T follicular helper cell (primary cell): ENCODE measurements around the gene DNMT3L.
"Not testable (repeated sequence)": the region's sequence is repeated elsewhere in the genome, so short reads cannot be mapped to it uniquely, and the experiment has no call there.

Experiments
- DNase-seq: peaks from one replicate; pipeline ENCODE4 v3.0.0-alpha.2; 2020; ENCODE audit warnings: low read depth

DNMT3L gene

DNA sequence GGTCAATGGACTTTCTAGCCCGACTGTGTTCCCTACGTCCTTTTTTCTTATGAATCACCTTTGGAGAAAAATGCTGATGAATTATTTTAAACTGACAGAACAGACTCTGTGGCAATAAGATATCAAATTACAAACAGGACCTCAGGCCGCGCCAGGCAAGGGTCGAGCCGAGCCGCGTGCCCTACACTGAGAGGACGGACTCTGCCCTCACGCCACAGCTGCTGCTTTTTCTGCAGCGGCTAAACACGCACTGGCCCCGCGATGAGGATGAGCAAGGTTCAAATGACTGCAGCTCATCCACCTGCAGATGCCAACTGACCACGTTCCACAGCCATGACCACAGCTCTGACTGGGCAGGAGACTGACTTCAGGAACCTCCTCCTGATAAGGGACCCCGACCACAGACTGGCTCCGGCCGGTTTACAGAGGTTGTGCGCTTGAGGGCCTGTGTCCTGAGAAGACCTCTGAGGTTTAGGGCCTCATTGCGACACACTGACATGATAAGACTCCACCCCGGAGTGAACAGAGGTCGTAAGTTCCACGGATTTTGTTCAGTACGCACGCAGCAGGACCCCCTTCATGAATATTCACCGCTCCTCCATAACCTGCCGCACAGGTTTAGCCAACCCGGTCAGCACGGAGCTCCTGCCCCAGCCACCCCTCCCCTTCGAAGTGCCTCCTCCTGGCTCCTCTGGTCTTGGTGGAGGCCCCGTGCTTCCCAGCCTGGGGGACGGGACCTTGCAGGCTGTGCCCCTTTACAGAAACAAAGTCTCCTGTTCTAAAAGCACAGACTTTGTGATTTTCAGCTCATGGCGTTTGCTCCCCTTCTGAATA, 12.3 kb downstream of the DNMT3L start:
- DNase-seq, result not testable (repeated sequence)

DNA sequence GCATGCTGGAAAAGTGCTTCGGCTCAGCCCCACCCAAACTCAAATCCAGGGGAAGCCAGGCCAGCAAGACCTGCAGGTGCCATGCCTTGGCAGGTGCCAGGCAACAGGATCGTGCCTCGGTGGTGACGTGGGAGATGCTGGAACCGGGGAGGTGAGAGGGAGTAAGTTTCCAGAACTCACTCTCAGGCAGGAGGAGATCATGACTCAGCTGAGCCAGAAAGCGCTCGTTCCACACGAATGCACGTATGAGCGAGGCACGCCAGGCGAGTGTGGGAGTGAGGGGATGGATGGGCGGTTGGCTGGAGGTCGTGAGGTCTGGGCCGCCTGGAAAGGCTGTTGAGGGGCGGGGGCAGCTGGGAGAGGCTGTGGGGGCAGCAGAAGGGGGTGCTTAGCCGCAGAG, 13.8 kb downstream of the DNMT3L start:
- not testable (repeated sequence) for DNase-seq

DNA sequence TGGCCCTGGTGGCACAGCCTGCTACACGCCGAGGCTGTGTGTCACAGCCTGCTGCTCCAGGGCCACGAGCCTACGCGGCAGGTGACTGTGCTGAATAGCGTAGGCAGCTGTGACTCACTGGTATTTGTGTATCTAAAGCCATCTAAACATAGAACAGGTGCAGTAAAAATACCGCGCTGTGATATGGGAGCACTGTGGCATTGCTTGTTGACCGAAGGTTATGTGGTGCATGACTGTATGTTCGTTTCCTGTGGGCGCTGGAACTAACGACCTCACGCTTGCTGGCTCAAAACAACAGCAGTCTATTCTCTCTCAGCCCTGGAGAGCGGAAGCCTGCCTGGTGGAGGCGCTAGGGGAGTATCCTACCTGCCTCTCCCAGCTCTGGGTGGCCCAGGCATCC, 17.7 kb downstream of the DNMT3L start:
- not testable (repeated sequence) for DNase-seq

DNA sequence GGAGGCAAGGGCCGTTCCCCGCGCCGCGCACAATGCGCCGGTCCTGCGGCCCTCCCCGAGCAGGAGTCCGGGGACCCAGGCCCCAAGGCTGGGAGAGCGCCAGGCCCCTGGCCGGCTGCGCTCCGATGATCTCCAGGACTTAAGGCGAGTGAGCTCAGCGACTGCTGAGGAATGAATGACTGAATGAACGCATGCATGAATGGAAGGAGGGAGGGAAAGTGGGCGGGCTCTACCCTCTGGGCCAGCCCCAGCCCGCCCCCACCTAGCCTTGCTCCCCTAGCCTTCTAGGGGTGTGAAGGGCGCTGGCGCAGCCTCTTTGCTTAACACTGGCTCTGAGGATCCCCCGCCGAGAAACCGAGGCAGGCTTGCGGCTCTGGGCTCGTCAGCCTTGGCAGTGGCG, 20.4 kb downstream of the DNMT3L start:
- DNase-seq, result not testable (repeated sequence)

DNA sequence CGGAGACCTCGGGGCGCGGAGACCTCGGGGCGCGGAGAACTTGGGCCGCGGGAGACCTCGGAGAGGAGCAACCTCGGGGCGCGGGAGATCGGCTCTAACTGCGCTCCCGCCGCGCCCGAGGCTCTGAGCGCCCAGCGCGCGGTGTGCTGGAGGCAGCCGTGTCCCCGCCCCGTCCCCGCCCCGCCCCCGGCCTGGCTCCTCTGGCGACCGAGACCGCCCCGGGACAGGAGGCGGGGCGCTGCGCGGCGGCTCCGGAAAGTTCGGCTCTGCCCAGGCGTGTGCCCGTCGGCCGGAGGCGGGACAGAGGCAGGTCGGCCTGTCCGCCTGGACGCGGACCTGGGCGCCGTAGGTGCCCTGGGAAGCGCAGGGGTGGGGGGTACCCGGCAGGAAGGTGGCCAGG, 20.9 kb downstream of the DNMT3L start, which contains the start of gene ICOSLG:
Gene ICOSLG (minus strand): TSS at position 102 of the 400 bp plus-strand sequence. CDS start 126 bp downstream, outside the sequence.
- DNase-seq, result not testable (repeated sequence)

DNA sequence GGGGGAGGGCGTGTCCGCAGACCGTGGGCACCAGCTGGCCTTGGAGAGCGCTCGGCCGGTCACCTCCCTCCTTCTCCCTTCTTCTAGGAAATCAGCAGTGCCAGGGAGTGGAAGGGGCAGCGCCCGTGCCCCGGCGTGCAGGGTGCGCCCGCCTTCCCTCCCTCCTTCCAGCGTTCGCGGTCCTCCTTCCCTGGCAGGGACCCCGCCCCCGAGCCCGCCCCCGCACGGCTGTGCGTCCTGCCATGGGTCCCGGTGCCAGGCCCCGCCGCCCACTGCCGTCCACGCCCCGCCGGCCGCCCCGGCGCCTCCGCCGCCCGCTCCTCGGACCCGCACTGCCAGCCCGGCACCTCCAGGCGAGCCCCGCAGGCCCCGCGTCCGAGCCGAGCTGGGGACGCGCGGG, 21.3 kb downstream of the DNMT3L start:
- DNase-seq, result not testable (repeated sequence)

DNA sequence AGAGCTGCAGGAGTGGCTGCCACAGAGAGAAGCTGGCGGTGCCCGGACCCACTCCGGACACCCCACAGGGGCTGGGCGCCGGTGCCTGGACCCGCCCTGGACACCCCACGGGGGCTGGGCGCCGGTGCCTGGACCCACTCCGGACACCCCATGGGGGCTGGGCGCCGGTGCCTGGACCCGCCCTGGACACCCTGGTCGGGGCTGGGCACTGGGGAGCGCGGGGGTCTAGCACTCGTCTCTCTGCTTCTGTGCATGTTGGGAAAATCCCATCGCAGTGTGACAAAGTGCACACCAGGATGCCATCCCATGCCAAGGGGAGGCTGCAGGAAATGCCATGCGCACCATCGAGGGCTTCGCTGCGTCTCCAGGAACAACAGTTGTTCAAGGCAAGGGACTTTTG, 32.1 kb downstream of the DNMT3L start:
- DNase-seq, result not testable (repeated sequence)

DNA sequence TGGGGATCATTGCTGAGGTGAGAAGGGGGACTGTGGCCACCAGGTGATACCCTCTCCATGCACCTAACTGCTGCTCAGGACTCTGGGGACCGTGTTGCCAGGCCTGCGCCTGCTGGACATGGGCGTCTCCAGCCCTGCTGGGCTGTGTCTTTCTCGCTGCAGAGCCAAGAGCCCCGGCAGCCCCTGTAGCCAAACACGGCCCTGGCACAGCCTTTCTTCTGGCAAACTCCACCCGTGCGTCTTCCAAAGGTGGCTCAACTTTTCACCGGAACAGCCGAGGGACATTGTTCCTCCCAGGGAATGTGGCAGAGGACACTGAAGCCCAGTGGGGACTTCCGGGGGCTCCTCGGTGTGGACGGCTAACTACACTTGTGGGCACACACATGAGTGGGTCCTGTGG, 33.6 kb downstream of the DNMT3L start:
- not testable (repeated sequence) for DNase-seq

DNA sequence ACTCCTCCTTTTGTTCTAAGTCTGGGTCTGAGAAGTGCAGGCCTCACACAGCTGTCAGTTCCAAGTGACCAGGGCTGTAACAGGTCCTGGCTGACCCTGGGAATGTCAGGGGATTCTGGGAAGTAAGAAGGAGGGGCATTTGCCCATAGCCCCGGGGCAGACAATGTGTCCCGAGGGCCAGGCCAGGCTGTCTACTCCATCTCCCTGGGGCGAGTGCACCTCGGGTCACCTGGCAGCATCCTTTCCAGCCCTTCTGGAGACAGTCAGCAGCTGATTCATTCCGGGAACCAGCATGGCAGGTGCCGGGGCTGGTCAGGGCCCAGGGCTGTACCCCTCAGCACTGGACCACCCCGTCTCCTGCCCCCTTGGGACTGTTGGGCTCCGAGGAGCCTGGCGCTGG, 34.1 kb downstream of the DNMT3L start:
- DNase-seq, result not testable (repeated sequence)

DNA sequence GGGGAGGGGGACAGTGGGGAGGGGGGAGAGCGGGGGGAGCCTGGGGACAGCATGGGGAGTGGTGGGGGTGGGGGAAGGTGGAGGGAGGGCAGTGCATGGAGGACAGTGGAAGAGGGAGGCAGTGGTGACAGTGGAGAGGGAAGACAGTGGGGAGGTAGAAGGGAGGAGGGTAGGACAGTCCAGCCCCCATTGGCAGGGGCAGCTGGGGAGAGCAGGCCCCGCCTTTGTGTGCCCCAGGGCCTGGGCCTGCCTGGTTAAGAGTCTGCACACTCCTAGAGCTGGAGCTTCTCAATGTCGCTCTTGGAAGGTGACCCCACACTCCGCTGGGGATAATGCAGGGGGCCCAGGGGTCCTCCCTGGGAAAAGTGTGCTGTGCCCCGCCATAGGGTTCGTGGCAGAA, 36.1 kb downstream of the DNMT3L start:
- DNase-seq, result not testable (repeated sequence)

DNA sequence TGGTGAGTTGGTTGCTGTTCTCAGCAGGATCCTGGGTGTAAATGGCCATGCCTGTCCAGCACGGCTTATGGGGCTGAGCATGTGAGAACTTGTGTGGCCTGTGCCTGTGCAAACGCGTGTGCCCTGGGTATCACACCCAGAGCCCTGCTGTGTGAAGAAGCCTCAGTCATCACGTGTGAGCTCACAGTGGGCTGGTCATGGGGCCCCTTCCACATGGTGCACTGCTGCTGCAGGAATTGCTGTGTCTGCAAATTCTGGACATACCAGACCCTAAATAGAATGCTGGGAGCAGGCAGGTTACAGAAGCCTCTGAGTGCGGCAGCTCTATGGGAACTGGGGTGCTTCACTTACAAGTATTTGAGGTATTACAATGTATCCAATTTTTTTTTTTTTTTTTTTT, 38.4 kb downstream of the DNMT3L start:
- not testable (repeated sequence) for DNase-seq

DNA sequence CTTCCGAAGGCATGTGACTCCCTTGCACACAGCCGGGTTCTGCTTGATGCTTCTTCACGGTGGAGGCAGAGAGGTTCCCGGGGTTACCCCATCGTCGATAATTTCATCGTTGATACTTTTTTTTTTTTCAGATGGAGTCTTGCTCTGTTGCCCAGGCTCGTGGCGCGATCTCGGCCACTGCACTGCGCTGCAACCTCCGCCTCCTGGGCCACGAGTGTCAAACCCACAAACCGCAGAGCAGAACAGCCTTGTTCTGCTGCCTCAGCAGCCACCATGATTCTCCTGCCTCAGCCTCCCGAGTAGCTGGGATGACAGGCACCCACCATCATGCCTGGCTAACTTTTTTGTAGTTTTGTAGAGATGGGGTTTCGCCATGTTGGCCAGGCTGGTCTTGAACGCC, 41.0 kb downstream of the DNMT3L start:
- not testable (repeated sequence) for DNase-seq

DNA sequence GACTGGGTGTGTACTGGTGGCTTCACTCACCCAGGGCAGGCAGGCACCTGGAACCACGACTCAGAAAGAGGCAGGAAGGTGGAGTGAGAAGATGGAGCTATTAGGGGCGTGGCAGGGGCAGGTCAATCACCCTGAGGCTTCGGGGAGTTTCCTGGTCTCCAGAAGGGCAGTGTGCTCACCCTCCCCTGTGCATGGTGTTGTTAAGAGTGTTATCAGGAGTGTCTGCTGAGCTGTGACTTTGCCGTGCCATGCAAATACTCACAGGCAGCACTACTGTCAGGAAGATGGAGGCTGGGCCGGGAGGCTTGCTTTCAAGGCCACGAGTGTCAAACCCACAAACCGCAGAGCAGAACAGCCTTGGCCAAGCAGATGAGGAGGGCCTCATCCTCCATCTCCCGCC, 43.2 kb downstream of the DNMT3L start:
- not testable (repeated sequence) for DNase-seq

DNA sequence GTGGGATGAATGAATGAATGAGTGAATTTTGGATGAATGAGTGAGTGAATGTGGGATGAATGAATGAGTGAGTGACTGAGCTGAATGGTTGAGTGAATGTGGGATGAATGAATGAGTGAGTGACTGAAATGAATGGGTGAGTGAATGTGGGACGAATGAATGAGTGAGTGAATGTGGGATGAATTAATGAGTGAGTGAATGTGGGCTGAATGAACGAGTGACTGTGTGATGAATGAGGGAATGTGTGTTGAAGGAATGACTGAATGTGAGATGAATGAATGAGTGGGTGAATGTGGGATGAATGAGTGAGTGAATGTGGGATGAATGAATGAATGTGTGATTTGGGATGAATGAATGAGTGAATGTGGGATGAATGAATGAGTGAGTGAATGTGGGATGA, 49.7 kb downstream of the DNMT3L start:
- DNase-seq, result not testable (repeated sequence)

DNA sequence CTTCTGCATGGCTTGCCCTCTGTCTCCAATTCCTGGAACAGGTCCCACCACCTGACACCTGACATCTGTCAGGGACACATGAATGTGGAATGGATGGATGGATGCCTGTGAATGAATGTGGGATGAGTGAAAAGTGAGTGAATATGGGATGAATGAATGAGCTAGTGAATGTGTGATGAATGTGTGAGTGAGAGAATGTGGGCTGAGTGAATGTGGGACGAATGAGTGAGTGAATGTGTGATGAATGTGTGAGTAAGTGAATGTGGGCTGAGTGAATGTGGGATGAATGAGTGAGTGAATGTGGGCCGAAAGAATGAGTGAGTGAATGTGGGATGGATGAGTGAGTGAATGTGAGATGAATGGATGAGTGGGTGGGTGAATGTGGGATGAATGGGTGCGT, 50.1 kb downstream of the DNMT3L start:
- not testable (repeated sequence) for DNase-seq

DNA sequence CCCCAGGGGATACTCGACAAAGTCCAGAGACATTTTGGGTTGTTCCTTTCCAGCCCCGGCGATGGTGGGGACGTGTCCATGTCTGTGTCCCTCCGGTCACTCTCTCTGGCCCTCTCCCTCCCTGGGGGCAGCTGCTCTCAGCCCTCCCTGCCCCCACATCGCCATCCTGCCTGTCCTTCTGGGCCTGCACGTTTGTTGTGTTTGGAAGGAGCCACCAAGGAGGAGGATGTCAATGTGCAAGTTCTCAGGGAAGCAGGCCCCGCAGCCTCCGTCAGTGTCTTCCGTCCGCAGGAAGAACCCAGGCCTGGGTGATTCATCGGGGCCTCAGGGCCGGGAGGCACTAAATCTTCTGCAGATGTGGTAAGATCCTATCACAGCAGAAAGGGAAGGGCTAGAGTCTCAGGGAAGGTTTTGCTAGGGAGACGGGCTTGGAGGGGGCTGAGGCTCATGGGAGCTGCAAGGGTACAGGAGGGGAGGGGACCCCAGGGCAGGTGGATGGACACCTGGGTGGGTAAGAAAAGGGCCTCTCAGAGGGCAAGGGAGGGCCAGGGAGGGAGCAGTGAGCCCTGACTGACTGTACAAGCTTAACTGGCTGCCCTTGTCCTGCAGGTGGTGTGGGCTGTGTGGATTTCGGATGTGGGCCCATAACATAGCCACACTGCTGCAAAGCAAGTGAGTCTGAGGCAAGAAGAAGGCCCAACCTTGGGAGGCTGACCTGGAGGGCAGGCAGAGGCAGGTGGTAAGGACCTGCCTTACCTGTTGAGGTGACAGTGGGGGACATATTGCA, 53.6 kb downstream of the DNMT3L start:
- not testable (repeated sequence) for DNase-seq

DNA sequence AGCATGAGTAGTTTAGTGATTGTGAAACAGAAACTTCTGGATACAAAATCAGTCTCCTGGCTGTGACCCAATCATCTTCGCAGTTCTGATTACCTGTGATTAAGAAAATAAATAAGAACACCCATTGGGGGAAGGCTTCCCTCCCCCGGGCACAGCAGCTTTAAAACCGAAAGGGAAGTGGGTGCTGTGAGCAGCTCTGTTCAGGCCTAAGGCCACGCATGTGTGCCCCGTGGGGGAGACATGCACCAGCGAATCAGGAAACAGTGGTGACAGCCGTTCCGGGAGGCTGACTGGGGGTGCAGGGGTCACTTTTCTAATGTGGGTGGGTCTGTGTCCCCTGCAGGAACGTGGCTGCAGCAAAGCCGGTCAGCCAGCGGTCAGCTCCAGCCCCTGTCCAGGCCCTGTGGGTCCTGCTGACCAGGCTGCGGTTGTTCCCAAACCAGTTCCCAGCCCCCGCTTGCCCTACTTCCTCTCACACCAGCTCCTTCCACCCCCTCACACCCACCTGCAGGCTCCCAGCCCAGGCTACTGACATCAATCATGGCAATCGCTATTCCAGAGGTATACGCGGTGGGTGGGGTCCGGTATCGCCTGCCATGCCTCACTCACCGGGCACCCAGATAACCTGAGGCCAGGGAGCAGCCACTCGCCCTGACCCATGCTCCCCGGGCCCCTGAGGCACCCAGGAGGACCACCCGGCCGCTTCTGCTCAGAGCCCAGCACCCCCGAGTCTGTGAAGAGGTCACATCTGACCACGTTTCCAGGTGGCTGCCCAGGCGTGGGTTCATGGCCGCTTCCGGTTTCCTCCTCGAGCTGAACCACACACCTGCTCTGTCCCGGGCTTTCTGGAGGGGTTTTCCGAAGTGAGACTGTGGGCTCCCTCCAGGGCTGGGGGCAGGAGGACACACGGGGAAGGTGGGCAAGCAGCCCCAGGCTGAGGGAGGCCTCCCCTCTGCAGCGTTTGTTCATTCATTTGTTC, 54.7 kb downstream of the DNMT3L start:
- DNase-seq, result not testable (repeated sequence)

DNA sequence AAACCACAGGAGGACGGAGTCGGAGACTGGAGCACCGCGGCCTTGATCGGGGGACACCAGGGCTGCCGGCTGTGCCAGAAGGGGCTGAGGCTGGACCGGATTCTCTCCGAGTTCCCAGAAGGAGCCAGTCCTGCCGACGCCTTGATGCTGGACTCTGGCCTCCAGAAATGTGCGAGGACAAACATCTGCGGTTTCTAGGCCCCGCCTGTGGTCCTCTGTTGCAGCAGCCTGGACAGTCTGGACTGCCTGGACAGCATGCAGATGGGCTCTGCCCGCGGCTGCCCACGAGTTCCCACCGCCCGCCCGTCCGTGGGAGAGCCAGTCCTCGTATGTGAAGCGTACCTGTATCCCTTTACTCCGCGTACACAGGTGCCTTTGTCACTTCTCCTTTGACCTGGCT, 55.5 kb downstream of the DNMT3L start:
- not testable (repeated sequence) for DNase-seq

DNA sequence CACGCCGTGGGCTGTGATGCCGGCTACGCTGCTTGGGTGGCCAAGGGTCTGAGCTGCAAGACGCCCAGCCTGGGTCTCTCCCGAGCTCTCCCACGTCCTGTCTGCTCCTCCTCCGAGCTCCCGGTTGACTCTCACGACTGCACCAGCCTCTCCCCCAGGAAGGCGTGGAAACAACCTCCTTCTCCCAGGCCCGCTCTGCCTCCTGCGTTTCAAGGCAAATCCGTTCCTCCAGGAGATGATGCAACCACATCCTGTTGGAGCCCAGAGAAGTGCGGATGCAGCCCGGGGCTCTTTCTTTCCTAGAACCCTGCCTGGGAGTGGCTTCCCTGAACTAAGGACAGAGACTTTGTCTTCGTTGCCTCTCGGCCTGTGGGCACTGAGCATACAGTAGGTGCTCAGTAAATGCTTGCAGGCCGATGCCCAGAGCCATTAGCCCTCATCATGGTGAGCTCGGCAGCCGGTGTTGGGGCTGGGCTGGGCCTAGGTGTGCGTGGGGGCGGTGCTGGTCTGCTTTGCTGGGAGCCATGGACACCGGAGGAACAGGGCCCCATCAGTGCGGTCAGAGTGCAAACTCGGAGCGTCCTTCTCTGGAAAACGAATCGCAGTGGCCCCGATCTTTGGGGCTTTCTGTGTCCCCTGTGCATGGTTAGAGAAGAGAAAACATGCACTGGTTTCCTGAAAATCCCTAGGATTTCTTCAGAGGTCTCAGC, 59.0 kb downstream of the DNMT3L start:
- not testable (repeated sequence) for DNase-seq

DNA sequence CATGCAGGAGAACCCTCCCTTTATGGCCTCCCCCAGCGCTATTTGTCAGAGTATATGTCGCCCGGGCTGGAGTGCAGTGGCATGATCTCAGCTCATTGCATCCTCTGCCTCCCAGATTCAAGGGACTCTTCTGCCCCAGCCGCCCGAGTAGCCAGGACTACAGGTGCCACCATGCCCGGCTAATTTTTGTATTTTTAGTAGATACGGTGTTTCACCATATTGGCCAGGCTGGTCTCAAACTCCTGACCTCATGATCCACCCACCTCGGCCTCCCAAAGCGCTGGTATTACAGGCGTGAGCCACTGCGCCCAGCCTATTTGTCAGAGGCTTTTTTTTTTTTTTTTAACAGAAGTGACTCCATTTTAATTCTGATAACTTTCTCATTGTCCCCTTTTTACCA, 61.7 kb downstream of the DNMT3L start:
- DNase-seq, result not testable (repeated sequence)

DNA sequence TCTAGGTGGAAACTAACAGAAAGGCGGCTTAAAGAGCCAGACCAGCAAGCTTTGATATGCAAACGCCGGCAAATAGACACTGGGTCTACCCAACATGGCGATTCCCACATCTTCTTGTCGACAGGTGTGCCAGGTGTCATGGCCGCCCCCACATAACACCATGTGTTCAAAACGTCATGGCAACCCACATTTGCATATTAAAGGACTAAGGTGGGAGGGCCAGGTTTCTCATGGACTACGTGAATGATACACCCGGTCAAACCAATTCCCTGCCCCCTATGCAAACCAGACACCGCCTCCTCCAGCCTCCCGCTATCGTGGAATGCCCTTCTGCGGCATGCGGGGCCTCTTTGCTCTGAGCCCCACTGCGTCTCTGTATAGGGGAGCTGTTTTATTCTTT, 62.2 kb downstream of the DNMT3L start:
- no peak for DNase-seq
